ENCODE data around the gene KCNH4.

The KCNH4 gene

GRCh38 chr17:42107124-42107523 is 73.8 kb downstream of the KCNH4 start:
- no peak for TF ChIP-seq CTCF (conservative IDR thresholded peaks at IDR 0.05; ENCODE audit: low read depth)
- peak overlapping the region; percentile 48; the same call in 1 of the 2 replicates for H3K27ac ChIP-seq
- ChIA-PET POLR2A (ENCODE audit: low non-redundant PET) (no interaction called here), CTCF (interaction anchor here (1.1 kb wide), 1 partner anchor 83 kb away, joined by 3 read pairs; no protein-coding TSS in a partner anchor)
- no peak for DNase-seq (ENCODE audit: low spot score)
